BLaER1 treated with 17β-estradiol and CSF1 and Interleukin-3, amounts not matched to agents 10 nM and 100 nM (cell line): Measurements from ENCODE around the gene EN1.

Experiments used
- H3K27ac ChIP-seq, 11 experiments: shearing (Covaris generic); formaldehyde crosslinking; 2 replicates each; pipeline ENCODE4 v1.8.1; 2022
- H3K27me3 ChIP-seq, 11 experiments: shearing (Covaris generic); formaldehyde crosslinking; 2 replicates each; pipeline ENCODE4 v1.8.1; 2022
- H3K36me3 ChIP-seq, 11 experiments: shearing (Covaris generic); formaldehyde crosslinking; 2 replicates each; pipeline ENCODE4 v1.8.1; 2022
- H3K4me1 ChIP-seq, 10 experiments: shearing (Covaris generic); formaldehyde crosslinking; 2 replicates each; pipeline ENCODE4 v1.8.1; 2022
- H3K4me2 ChIP-seq, 11 experiments: shearing (Covaris generic); formaldehyde crosslinking; 2 replicates each; pipeline ENCODE4 v1.8.1; 2022
- H3K4me3 ChIP-seq, 10 experiments: shearing (Covaris generic); formaldehyde crosslinking; 2 replicates each; pipeline ENCODE4 v1.8.1; 2022
- H3K9ac ChIP-seq, 11 experiments: shearing (Covaris generic); formaldehyde crosslinking; 2 replicates each; pipeline ENCODE4 v1.8.1; 2022
- H3K9me3 ChIP-seq, 11 experiments: shearing (Covaris generic); formaldehyde crosslinking; replicated peaks in 1 of 11; 2 replicates each; pipeline ENCODE4 v1.8.1; 2022
- H4K20me1 ChIP-seq, 11 experiments: shearing (Covaris generic); formaldehyde crosslinking; 2 replicates each; pipeline ENCODE4 v1.8.1; 2022
- Cebpa-rat ChIP-seq, 11 experiments: shearing (Covaris generic); IDR thresholded peaks; 2 replicates each; pipeline ENCODE4 v1.8.1; 2022

The EN1 gene

DNA sequence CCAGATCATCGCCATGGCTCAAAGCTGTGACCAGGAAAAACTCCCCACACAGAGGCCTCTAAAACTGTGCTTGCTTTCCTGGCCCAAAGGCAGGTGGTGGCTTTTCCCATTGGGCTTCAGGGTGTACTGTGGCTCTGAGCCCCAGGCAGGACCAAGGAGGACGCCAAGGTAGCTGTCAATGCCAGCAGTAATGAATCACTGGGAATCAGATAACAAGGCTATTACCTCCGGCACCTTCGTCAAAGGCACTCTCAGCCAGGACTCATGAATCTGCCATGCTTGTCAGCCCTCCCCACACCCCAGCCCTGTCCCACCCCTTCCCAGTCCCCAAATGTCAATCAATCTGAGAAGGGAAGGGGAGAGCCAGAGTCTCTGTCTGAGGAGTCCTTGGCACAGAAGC is 27.9 kb upstream of the EN1 start:
- H3K4me3 ChIP-seq: no peak overlapping the region
- peaks cover 12 to 49% (median 43%) of the 10 kb centered on the region in 10 experiments for H3K4me1 ChIP-seq
- H3K4me2 ChIP-seq: peak overlapping the region in 9 of 11 experiments; percentile 21 to 68 (median 51); a peak in 13 of 22 replicates
- H3K9me3 ChIP-seq: no peaks in the 10 kb centered on the region
- H3K27me3 ChIP-seq: no peaks in the 10 kb centered on the region
- no peak overlapping the region for H3K27ac ChIP-seq
- no peaks in the 10 kb centered on the region for H3K36me3 ChIP-seq
- no peak for TF ChIP-seq Cebpa-rat (IDR thresholded peaks at IDR 0.05)
- no peak overlapping the region for H3K9ac ChIP-seq
- H4K20me1 ChIP-seq: no peaks in the 10 kb centered on the region

DNA sequence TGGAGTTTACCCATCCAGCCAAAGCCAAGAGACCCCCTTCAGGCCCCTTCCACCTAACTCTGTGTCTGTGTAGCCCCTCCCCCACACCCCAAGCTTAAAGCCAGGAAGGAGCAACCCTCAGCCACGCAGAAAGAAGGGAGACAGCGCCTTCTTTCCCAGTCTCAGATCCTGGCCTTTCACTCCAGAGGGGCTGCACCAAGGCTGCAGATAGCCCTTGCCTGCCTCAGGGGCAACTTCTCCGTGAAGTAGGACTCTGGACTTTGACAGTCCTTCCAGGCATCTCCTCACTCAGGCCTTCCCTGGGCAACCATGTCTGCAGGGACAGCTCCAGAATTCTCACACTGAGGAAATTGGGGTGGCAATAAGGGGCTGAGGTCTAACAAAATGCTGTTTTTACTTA is 26.9 kb upstream of the EN1 start:
- no peaks in the 10 kb centered on the region for H3K36me3 ChIP-seq
- no peaks in the 10 kb centered on the region for H3K27me3 ChIP-seq
- no peaks in the 10 kb centered on the region for H4K20me1 ChIP-seq
- H3K4me3 ChIP-seq: no peak overlapping the region
- no peak overlapping the region for H3K9ac ChIP-seq
- H3K9me3 ChIP-seq: no peaks in the 10 kb centered on the region
- H3K4me1 ChIP-seq: peaks cover 18 to 49% (median 38%) of the 10 kb centered on the region in 10 experiments
- H3K27ac ChIP-seq: no peak overlapping the region
- no peak for TF ChIP-seq Cebpa-rat (IDR thresholded peaks at IDR 0.05)
- H3K4me2 ChIP-seq: peak overlapping the region in 9 of 11 experiments; percentile 12 to 68 (median 51); a peak in 16 of 22 replicates

DNA sequence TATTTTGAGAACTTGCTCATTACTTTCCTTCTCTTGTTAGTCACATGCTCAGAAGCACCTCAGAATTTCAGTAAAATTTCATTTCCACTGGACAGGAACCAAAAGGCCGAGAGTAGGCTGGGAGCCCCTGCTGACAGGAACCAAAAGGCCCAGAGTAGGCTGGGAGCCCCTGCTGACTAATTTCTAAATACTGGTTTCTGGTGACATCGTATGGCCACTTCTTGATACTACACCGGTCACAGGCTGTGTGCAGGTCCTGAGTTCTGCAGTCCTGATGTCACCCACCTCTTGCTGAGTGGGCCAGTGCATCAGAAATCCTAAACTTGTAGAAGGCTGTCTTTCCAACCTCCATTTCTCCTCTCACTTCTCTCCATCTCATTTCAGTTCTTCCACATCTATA is 17.7 kb upstream of the EN1 start:
- no peak overlapping the region for H3K27ac ChIP-seq
- no peak overlapping the region for H3K9ac ChIP-seq
- no peaks in the 10 kb centered on the region for H3K9me3 ChIP-seq
- peaks cover 0 to 13% (median 0%) of the 10 kb centered on the region in 11 experiments; a peak in 6 of 22 replicates for H4K20me1 ChIP-seq
- no peak for TF ChIP-seq Cebpa-rat (IDR thresholded peaks at IDR 0.05)
- peaks cover 0 to 13% (median 0%) of the 10 kb centered on the region in 10 experiments; a peak in 5 of 20 replicates for H3K4me1 ChIP-seq
- no peaks in the 10 kb centered on the region for H3K36me3 ChIP-seq
- no peak overlapping the region for H3K4me3 ChIP-seq
- H3K27me3 ChIP-seq: peaks cover 16 to 35% (median 27%) of the 10 kb centered on the region in 11 experiments
- peak overlapping the region in 1 of 11 experiments; percentile 28; a peak in 1 of 22 replicates for H3K4me2 ChIP-seq

DNA sequence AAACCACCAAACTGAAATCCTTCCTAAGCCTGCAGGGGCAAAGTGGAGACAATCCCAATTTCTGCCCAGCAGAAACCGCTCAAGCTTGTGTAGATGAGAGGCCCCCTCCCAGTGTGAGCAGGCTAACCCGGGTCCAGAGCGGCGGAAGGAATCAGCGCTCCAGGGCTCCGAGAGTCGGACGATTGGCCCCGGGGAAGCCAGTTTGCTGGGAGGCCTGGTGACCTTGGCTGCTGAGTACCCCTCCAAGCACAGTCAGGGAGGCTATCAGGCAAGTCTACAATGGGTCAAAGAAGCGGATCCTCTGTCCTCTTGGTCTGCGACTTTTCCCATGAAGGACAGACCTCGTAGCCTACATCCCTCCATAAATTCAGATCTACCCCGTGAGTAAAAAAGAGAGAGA is 16.8 kb upstream of the EN1 start:
- Histone ChIP-seq H3K9me3 (no peaks in the 10 kb centered on the region), H3K27me3 (peaks cover 25 to 44% (median 36%) of the 10 kb centered on the region in 11 experiments), H3K36me3 (no peaks in the 10 kb centered on the region), H3K4me1 (peaks cover 0 to 6% (median 0%) of the 10 kb centered on the region in 10 experiments; a peak in 4 of 20 replicates), H3K9ac (no peak overlapping the region), H3K4me2 (no peak overlapping the region), H3K4me3 (no peak overlapping the region), H4K20me1 (peaks cover 0 to 19% (median 2%) of the 10 kb centered on the region in 11 experiments; a peak in 10 of 22 replicates), H3K27ac (no peak overlapping the region)
- TF ChIP-seq Cebpa-rat (IDR thresholded peaks at IDR 0.05): no peak

DNA sequence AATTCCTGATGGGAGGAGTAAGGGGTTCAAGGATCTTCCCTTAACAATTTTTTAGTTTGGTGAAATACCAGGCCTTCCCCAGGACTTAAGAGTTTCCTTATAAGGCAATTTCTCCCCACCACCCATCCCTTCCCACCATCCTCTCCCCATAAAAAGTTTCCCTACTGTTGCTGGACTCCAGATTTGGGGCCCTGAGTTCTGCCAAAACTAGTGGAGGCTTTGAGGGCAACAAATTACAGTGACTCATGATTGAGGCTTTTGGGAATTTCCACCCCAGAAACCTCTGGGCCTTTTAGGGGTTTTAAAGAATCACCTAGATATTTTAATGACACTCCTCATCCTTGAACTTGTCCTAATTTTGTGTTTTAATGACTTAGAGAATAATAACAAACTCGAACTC is 14.3 kb upstream of the EN1 start:
- no peaks in the 10 kb centered on the region for H3K36me3 ChIP-seq
- H3K27me3 ChIP-seq: peaks cover 50 to 69% (median 60%) of the 10 kb centered on the region in 11 experiments
- no peak overlapping the region for H3K4me2 ChIP-seq
- H3K4me1 ChIP-seq: peaks cover 0 to 5% (median 0%) of the 10 kb centered on the region in 10 experiments; a peak in 2 of 20 replicates
- peaks cover 0 to 43% (median 22%) of the 10 kb centered on the region in 11 experiments; a peak in 16 of 22 replicates for H4K20me1 ChIP-seq
- H3K27ac ChIP-seq: no peak overlapping the region
- H3K4me3 ChIP-seq: no peak overlapping the region
- H3K9ac ChIP-seq: no peak overlapping the region
- peaks cover 0 to 18% (median 6%) of the 10 kb centered on the region in 11 experiments; a peak in 8 of 22 replicates for H3K9me3 ChIP-seq
- TF ChIP-seq Cebpa-rat (IDR thresholded peaks at IDR 0.05): no peak

DNA sequence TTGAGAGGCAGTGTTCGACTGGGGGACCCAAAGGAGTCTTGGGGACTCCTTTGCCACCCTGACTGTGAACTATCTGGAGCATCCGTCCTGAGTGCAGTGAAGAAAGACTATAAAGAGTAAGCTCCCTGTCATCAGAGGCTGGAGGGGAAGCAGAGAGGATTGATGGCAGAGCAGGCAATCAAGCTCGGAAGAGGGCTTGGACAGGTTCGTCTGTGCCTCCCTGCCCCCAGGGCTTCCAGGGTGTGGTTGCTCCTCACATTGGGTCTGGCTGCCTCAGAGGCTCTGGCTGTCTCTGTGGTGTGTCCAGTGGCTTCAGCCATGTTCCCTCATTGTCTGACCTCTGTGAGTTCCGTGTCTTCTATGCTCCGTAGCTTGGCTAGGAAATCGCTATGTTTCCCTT is 13.8 kb upstream of the EN1 start:
- Histone ChIP-seq H3K4me3 (no peak overlapping the region), H3K4me1 (peaks cover 0 to 5% (median 0%) of the 10 kb centered on the region in 10 experiments; a peak in 2 of 20 replicates), H4K20me1 (peaks cover 0 to 48% (median 24%) of the 10 kb centered on the region in 11 experiments; a peak in 16 of 22 replicates), H3K36me3 (no peaks in the 10 kb centered on the region), H3K9ac (no peak overlapping the region), H3K27ac (no peak overlapping the region), H3K27me3 (peaks cover 55 to 74% (median 65%) of the 10 kb centered on the region in 11 experiments), H3K4me2 (no peak overlapping the region), H3K9me3 (peaks cover 0 to 19% (median 6%) of the 10 kb centered on the region in 11 experiments; a peak in 8 of 22 replicates)
- no peak for TF ChIP-seq Cebpa-rat (IDR thresholded peaks at IDR 0.05)

DNA sequence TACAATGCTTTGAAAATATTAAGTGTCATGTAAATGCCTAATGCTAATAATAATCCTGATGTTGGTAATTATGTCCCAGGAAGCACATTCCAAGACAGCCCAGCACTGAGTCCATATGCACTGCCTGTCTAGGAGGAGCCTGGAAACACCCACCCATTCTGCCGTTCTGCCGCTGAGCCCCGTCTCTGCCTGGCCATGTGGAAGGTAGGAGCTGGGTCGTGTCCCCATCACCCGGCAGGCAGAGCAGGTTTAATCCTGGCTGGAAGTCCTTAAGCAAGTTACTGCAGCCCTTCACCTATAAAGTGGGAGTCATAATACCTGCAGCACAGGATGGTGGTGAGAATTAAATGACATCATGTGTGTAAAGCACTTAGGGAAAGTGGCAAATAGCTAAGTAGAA is 13.1 kb upstream of the EN1 start:
- peaks cover 0 to 19% (median 6%) of the 10 kb centered on the region in 11 experiments; a peak in 9 of 22 replicates for H3K9me3 ChIP-seq
- TF ChIP-seq Cebpa-rat (IDR thresholded peaks at IDR 0.05): no peak
- H3K27me3 ChIP-seq: peaks cover 62 to 81% (median 73%) of the 10 kb centered on the region in 11 experiments
- H4K20me1 ChIP-seq: peaks cover 0 to 53% (median 29%) of the 10 kb centered on the region in 11 experiments; a peak in 16 of 22 replicates
- no peak overlapping the region for H3K4me2 ChIP-seq
- no peaks in the 10 kb centered on the region for H3K36me3 ChIP-seq
- no peak overlapping the region for H3K27ac ChIP-seq
- H3K4me1 ChIP-seq: peaks cover 0 to 8% (median 5%) of the 10 kb centered on the region in 10 experiments; a peak in 11 of 20 replicates
- H3K9ac ChIP-seq: no peak overlapping the region
- H3K4me3 ChIP-seq: no peak overlapping the region

DNA sequence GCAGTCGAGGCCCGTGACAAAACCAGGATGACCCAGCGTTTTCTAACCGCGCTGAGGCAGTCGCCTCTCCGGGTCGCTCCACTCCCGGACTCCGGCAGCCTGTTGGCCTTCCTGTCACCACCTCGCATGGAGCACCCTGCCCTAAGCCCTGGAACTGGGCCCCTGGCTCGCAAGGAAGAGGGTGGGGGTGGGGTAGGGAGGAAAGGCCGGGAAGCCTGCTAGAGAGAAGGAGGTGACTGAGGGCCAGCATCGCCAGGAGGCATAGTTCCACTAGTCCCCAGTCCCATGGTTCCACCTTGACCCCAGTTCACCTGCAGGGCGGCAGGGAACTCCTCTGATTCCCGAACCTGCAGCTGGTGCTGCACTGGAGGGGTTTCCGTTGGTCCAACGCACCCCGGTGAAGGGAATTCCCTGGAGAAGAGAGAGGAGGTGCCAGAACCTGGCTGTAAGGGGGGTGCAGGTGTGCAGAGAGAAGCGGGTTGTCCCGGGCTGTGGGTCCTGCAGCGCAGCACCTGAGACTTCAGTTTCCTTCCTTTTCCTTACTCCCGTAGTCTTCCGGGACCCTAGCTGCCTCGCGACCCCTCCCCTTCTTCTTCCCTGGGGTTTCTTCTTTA is 11.8 kb upstream of the EN1 start:
- Histone ChIP-seq H4K20me1 (peaks cover 0 to 60% (median 36%) of the 10 kb centered on the region in 11 experiments; a peak in 16 of 22 replicates), H3K4me2 (no peak overlapping the region)
- no peak for TF ChIP-seq Cebpa-rat (IDR thresholded peaks at IDR 0.05)

DNA sequence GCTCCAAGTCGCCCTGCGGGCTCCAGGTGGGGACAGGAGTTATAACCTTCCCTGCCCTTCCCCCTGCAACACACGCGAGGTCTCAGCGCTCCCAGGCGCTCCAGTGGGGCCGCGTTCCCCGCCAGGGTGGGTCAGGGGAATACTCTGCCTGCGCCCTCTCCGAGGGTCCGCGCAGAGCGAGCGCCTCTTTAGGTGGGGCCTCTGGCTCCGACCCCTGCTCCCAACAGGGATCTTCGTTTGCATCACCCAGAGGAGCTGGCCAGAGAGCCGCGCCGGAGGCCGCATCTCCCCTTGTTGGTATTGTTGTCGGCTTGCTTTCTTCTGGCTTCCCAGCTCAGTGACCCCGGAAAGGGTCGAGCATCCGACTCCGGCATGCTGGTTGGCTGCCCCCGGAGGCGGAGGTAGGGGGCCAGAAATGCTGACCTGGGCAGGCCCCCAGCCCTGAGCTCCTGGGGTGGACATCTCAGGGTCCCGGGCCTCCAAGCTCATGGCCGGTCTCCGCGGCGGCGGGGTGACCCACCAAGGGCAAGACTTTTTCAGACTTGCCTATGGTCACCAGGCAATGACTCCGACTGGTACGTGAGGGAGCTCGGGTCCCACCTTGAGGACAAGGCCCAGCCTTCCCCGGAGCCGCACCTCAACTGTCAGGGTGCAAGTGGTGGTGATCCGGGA is 11.2 kb upstream of the EN1 start:
- H3K4me2 ChIP-seq: no peak overlapping the region

More for the DNA sequence above, 11.8 kb upstream of the EN1 start:
- no peak overlapping the region for H3K27ac ChIP-seq
- H3K9ac ChIP-seq: no peak overlapping the region
- H3K27me3 ChIP-seq: peaks cover 75 to 94% (median 85%) of the 10 kb centered on the region in 11 experiments
- H3K4me3 ChIP-seq: no peak overlapping the region
- H3K9me3 ChIP-seq: peaks cover 0 to 24% (median 6%) of the 10 kb centered on the region in 11 experiments; a peak in 12 of 22 replicates
- H3K4me1 ChIP-seq: peaks cover 0 to 7% (median 4%) of the 10 kb centered on the region in 10 experiments; a peak in 10 of 20 replicates
- no peaks in the 10 kb centered on the region for H3K36me3 ChIP-seq

More for the DNA sequence above, 11.2 kb upstream of the EN1 start:
- Histone ChIP-seq H3K27me3 (peaks cover 81 to 97% (median 91%) of the 10 kb centered on the region in 11 experiments), H3K9me3 (peaks cover 0 to 26% (median 6%) of the 10 kb centered on the region in 11 experiments; a peak in 12 of 22 replicates), H3K4me3 (no peak overlapping the region), H4K20me1 (peaks cover 0 to 66% (median 41%) of the 10 kb centered on the region in 11 experiments; a peak in 16 of 22 replicates), H3K36me3 (no peaks in the 10 kb centered on the region), H3K9ac (no peak overlapping the region), H3K27ac (no peak overlapping the region), H3K4me1 (peaks cover 0 to 7% (median 4%) of the 10 kb centered on the region in 10 experiments; a peak in 10 of 20 replicates)
- TF ChIP-seq Cebpa-rat (IDR thresholded peaks at IDR 0.05): no peak
